Osteocyte (in vitro differentiated cells): ENCODE data around the gene PRXL2B. TPM values are rescaled to one million over a fixed set of nuclear protein-coding genes. Genes with fewer than 3 reads are reported as not detected.
"Not testable (repeated sequence)": the region's sequence is repeated elsewhere in the genome, so short reads cannot be mapped to it uniquely, and the experiment has no call there.

Experiments
- DNase-seq: peaks from one replicate; pipeline ENCODE4 v3.0.0; 2021; ENCODE audit warnings: mixed read lengths; ENCODE audit not compliant: unreplicated experiment; ENCODE audit errors: extremely low spot score
- H3K27ac Mint-ChIP-seq: one replicate; pipeline ENCODE4 v1.8.0; 2021; ENCODE audit warnings: mild to moderate bottlenecking, mixed read lengths; ENCODE audit not compliant: unreplicated experiment
- H3K27me3 Mint-ChIP-seq: one replicate; pipeline ENCODE4 v1.8.0; 2021; ENCODE audit warnings: mixed read lengths; ENCODE audit not compliant: unreplicated experiment
- H3K36me3 Mint-ChIP-seq: one replicate; pipeline ENCODE4 v1.8.0; 2021; ENCODE audit warnings: mixed read lengths; ENCODE audit not compliant: unreplicated experiment
- H3K4me1 Mint-ChIP-seq: one replicate; pipeline ENCODE4 v1.8.0; 2021; ENCODE audit warnings: mixed read lengths; ENCODE audit not compliant: unreplicated experiment
- H3K4me3 Mint-ChIP-seq: one replicate; pipeline ENCODE4 v1.8.0; 2021; ENCODE audit warnings: mild to moderate bottlenecking, moderate library complexity, mixed read lengths; ENCODE audit not compliant: unreplicated experiment
- H3K9me3 Mint-ChIP-seq: one replicate; pipeline ENCODE4 v1.8.0; 2021; ENCODE audit warnings: mixed read lengths; ENCODE audit not compliant: unreplicated experiment
- total RNA-seq: library from RNA; stranded (reverse); gene quantifications from 2 replicates; pipeline ENCODE4 v1.2.1, GENCODE V29; 2021
- TF ChIP-seq, protein P1 (sequence below): fragments of 200-600 bp; sonication (generic); IDR thresholded peaks from 2 replicates; pipeline ENCODE4 v1.5.0; 2021; ENCODE audit warnings: antibody characterized with exemption, mild to moderate bottlenecking, moderate library complexity

Gene PRXL2B
- total RNA-seq, 1 donor from 2014 or later, result 24.8 TPM

DNA sequence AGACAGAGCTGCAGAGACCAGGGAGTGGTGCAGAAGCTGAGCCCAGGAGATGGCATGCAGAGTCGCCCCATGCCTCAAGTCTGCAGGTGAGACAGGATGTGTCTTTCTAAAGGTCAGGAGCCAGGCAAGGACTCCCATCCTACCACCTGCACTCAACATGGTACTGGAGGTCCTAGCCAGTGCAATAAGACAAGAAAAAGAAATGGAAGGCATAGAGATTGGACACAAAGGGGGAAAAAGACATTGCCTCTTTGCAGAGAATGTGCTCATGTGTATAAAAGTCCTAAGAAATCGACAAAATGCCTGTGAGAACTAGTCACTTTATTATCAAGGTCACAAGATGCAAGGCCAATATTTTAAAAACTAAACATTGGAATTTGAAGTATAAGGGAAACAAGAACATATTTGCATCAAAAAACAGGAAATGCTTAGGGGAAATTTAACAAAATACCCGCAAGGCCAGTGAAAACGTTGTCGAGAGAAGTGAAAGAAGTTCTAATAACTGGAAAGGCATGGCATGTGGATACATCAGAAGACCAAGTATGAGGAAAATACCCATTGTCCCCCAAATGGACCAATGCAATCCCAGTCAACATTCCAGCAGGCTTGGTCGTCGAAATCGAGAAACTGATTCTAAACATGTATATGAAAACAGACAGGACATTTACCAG lies 13.2 kb upstream of the PRXL2B start:
- Mint-ChIP-seq H3K4me3 (no peak overlapping the region), H3K4me1 (peaks cover 3% of the 10 kb centered on the region), H3K36me3 (no peaks in the 10 kb centered on the region), H3K27ac (no peak overlapping the region), H3K9me3 (peaks cover 14% of the 10 kb centered on the region), H3K27me3 (peaks cover 22% of the 10 kb centered on the region)
- no peak for DNase-seq
- TF ChIP-seq, protein P1, sequence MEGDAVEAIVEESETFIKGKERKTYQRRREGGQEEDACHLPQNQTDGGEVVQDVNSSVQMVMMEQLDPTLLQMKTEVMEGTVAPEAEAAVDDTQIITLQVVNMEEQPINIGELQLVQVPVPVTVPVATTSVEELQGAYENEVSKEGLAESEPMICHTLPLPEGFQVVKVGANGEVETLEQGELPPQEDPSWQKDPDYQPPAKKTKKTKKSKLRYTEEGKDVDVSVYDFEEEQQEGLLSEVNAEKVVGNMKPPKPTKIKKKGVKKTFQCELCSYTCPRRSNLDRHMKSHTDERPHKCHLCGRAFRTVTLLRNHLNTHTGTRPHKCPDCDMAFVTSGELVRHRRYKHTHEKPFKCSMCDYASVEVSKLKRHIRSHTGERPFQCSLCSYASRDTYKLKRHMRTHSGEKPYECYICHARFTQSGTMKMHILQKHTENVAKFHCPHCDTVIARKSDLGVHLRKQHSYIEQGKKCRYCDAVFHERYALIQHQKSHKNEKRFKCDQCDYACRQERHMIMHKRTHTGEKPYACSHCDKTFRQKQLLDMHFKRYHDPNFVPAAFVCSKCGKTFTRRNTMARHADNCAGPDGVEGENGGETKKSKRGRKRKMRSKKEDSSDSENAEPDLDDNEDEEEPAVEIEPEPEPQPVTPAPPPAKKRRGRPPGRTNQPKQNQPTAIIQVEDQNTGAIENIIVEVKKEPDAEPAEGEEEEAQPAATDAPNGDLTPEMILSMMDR, result no peak

DNA sequence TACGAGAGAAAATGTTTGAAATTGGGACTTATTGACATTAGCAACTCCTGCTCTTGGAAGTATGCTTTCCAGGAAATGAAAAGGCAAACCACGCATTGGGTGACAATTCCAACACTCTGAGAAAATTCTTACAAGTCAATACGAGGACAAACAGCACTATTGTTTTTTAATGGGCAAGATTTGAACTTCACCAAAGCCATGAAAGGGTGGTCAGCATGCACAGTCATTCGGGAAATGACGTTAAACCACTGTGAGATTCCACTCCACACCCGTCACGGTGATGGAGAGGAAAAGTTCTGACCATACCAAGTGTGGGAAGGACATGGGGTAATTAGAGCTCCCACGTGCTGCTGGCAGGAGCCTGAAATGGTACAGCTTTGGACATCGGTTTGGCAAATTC lies 12.2 kb upstream of the PRXL2B start:
- TF ChIP-seq, protein P1, result no peak
- H3K4me1 Mint-ChIP-seq, result peaks cover 3% of the 10 kb centered on the region
- no peak for DNase-seq
- H3K27ac Mint-ChIP-seq, result no peak overlapping the region
- H3K9me3 Mint-ChIP-seq, result peaks cover 14% of the 10 kb centered on the region
- H3K4me3 Mint-ChIP-seq, result no peak overlapping the region
- no peaks in the 10 kb centered on the region for H3K36me3 Mint-ChIP-seq
- peaks cover 22% of the 10 kb centered on the region for H3K27me3 Mint-ChIP-seq

DNA sequence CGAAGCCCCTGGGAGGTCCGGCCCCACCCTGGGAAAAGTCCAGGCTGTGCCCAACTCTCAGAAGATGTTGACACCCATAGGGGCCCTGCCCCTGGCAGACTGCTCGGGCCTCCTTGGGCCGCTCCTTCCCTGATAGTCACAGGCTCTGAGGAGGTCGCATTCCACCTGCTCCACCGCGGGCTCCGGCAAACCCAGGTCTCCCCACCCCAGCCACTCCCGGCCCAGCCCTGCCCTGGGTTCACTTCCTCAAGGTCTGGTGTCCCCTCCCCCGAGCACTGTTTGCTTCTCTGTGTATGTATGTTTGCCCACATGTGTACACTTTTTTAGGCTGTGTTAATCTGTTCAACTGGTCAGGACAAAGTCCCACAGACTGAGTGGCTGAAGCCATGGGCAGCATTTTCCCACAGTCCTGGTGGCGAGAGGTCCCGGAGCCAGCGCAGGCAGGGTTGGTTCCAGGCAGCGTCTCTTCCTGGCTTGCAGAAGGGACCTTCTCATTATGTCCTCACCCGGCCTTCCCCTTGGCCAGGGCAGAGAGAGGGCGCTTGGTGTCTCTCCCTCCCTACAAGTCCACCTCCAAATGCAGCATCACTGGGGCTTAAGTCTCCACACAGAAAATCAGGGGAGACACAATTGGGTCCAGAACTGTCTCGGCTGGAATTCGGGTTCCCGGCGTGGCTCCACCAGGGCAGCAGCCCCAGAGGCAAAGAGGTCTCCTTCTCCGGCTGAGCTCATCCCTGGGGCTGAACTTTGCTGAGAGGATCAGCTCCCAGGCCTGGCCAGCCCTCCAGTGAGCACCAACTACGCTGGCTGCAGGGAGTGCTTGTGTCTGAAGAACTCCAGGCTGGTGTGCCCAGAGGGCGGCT lies 10.5 kb upstream of the PRXL2B start:
- no peak for DNase-seq
- no peak overlapping the region for H3K27ac Mint-ChIP-seq
- H3K9me3 Mint-ChIP-seq, result peaks cover 14% of the 10 kb centered on the region
- TF ChIP-seq, protein P1, result no peak
- H3K36me3 Mint-ChIP-seq, result no peaks in the 10 kb centered on the region
- H3K4me1 Mint-ChIP-seq, result peaks cover 3% of the 10 kb centered on the region
- H3K4me3 Mint-ChIP-seq, result no peak overlapping the region
- H3K27me3 Mint-ChIP-seq, result peaks cover 21% of the 10 kb centered on the region

DNA sequence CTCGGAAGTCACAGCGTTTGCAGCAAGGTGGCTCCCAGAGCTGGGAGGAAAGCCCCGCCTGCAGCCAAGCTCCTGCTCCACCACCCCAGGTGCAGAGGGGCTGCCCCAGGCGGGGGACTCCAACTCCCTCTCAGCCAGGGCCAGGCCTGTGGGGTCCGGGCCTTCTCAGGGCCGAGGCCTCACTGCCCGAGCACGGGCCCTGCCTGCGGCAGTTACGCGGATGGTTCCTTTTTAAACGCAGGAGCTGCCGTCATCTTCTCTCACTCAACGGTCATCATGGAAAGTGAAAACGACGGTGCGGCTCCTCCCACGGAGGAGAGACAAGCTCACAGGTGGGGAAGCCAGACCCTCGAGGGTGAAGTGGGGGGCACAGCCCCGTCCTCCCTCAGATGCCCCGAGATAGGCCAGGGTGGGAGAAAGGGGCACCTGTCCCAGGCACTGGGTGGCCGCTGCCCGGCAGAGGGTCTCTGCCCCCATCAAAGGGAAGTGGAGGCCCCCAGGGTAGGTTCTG lies 9.0 kb upstream of the PRXL2B start:
- not testable (repeated sequence) for H3K27ac Mint-ChIP-seq, H3K4me3 Mint-ChIP-seq, H3K4me1 Mint-ChIP-seq, DNase-seq, H3K36me3 Mint-ChIP-seq
- Mint-ChIP-seq H3K9me3 (peaks cover 14% of the 10 kb centered on the region), H3K27me3 (peaks cover 19% of the 10 kb centered on the region)

DNA sequence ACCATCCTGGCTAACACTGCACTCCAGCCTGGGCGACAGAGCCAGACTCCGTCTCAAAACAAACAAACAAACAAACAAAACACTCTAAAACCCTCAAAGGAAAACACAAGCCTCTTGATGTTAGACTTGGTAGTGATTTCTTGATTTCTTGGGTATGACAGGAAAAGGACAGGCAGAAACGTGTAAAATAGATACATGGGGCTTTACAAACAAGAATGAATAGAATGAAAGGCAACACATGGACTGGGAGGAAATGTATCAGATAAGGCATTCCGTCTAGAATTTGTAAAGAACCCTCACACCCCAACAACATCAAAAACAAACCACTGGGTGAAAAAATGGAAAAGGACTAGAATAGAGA lies 7.8 kb upstream of the PRXL2B start:
- H3K4me1 Mint-ChIP-seq, result peaks cover 3% of the 10 kb centered on the region
- TF ChIP-seq, protein P1, result no peak
- H3K9me3 Mint-ChIP-seq, result peaks cover 5% of the 10 kb centered on the region
- no peak overlapping the region for H3K27ac Mint-ChIP-seq
- peaks cover 9% of the 10 kb centered on the region for H3K27me3 Mint-ChIP-seq
- DNase-seq, result no peak
- no peak overlapping the region for H3K4me3 Mint-ChIP-seq
- no peaks in the 10 kb centered on the region for H3K36me3 Mint-ChIP-seq
